HEK293 (cell line): Measurements from ENCODE around the gene OR1F1.

ENCODE experiments used
- HOXD13 ChIP-seq: sonication (generic); formaldehyde crosslinking; IDR thresholded peaks from 2 replicates; pipeline ENCODE4 v1.8.0; 2022; ENCODE audit warnings: missing genetic modification reagents, borderline replicate concordance
- KLF10 ChIP-seq: fragments of 450-650 bp; IDR thresholded peaks from 2 replicates; pipeline ENCODE4 v1.5.1; 2018; ENCODE audit warnings: missing biosample characterization, mild to moderate bottlenecking, missing genetic modification characterization
- KLF17 ChIP-seq: fragments of 450-650 bp; formaldehyde crosslinking; IDR thresholded peaks from 2 replicates; pipeline ENCODE4 v1.5.1; 2016; ENCODE audit warnings: missing biosample characterization, missing genetic modification characterization
- MEIS1 ChIP-seq: sonication (generic); formaldehyde crosslinking; IDR thresholded peaks from 2 replicates; pipeline ENCODE4 v1.8.1; 2022; ENCODE audit warnings: missing genetic modification reagents, mild to moderate bottlenecking, borderline replicate concordance
- OSR2 ChIP-seq: fragments of 450-650 bp; formaldehyde crosslinking; IDR thresholded peaks from 2 replicates; pipeline ENCODE4 v1.5.1; 2016; ENCODE audit warnings: missing biosample characterization, missing genetic modification characterization
- TCF7L2 ChIP-seq: IDR thresholded peaks from 2 replicates; pipeline ENCODE4 v1.6.1; 2011; ENCODE audit warnings: low read depth, mild to moderate bottlenecking, inconsistent platforms, low read length, moderate library complexity, borderline replicate concordance
- ZBTB21 ChIP-seq: fragments of 450-650 bp; formaldehyde crosslinking; IDR thresholded peaks from 2 replicates; pipeline ENCODE4 v1.5.1; 2017; ENCODE audit warnings: missing biosample characterization, missing genetic modification characterization
- ZBTB26 ChIP-seq: fragments of 450-650 bp; formaldehyde crosslinking; optimal IDR thresholded peaks from 2 replicates; pipeline ENCODE3; 2016; ENCODE audit warnings: missing biosample characterization, mild to moderate bottlenecking, missing genetic modification characterization
- ZBTB44 ChIP-seq: fragments of 450-650 bp; IDR thresholded peaks from 2 replicates; pipeline ENCODE4 v1.5.1; 2018; ENCODE audit warnings: missing biosample characterization, mild to moderate bottlenecking, missing genetic modification characterization
- ZBTB48 ChIP-seq: fragments of 450-650 bp; formaldehyde crosslinking; IDR thresholded peaks from 2 replicates; pipeline ENCODE4 v1.5.1; 2016; ENCODE audit warnings: missing biosample characterization, missing genetic modification characterization
- ZEB2 ChIP-seq: fragments of 450-650 bp; formaldehyde crosslinking; IDR thresholded peaks from 2 replicates; pipeline ENCODE4 v1.5.1; 2016; ENCODE audit warnings: missing biosample characterization, missing genetic modification characterization
- ZFHX2 ChIP-seq: fragments of 450-650 bp; formaldehyde crosslinking; conservative IDR thresholded peaks from 2 replicates; pipeline ENCODE4 v1.5.1; 2016; ENCODE audit warnings: missing biosample characterization, missing genetic modification characterization
- ZNF16 ChIP-seq: fragments of 450-650 bp; formaldehyde crosslinking; IDR thresholded peaks from 2 replicates; pipeline ENCODE4 v1.5.1; 2016; ENCODE audit warnings: low read depth, missing biosample characterization, missing genetic modification characterization
- ZNF18 ChIP-seq: fragments of 450-650 bp; formaldehyde crosslinking; IDR thresholded peaks from 2 replicates; pipeline ENCODE4 v1.5.1; 2016; ENCODE audit warnings: missing biosample characterization, missing genetic modification characterization
- ZNF2 ChIP-seq: fragments of 450-650 bp; formaldehyde crosslinking; IDR thresholded peaks from 2 replicates; pipeline ENCODE4 v1.5.1; 2016; ENCODE audit warnings: missing biosample characterization, missing genetic modification characterization
- ZNF248 ChIP-seq: fragments of 450-650 bp; formaldehyde crosslinking; IDR thresholded peaks from 2 replicates; pipeline ENCODE4 v1.5.1; 2017; ENCODE audit warnings: missing biosample characterization, missing genetic modification characterization
- ZNF274 ChIP-seq, 2 experiments: fragments of 200-500 bp in 1 of 2; fragments of 450-650 bp in 1 of 2; sonication (Bioruptor generic) in 1 of 2; formaldehyde crosslinking in 1 of 2; IDR thresholded peaks; 2 replicates each; pipeline versions ENCODE4 v1.5.1 to v1.6.1; 2014 to 2016; ENCODE audit warnings: borderline replicate concordance in 1 of 2, inconsistent platforms in 1 of 2, low read length in 1 of 2, missing biosample characterization in 1 of 2, missing genetic modification characterization in 1 of 2
- ZNF311 ChIP-seq: fragments of 450-650 bp; formaldehyde crosslinking; IDR thresholded peaks from 2 replicates; pipeline ENCODE4 v1.5.1; 2017; ENCODE audit warnings: missing biosample characterization, missing genetic modification characterization, borderline replicate concordance
- ZNF335 ChIP-seq: fragments of 450-650 bp; formaldehyde crosslinking; conservative IDR thresholded peaks from 2 replicates; pipeline ENCODE4 v1.5.1; 2016; ENCODE audit warnings: missing biosample characterization, missing genetic modification characterization
- ZNF529 ChIP-seq: fragments of 450-650 bp; formaldehyde crosslinking; IDR thresholded peaks from 2 replicates; pipeline ENCODE4 v1.5.1; 2017; ENCODE audit warnings: missing genetic modification characterization, missing biosample characterization; ENCODE audit not compliant: insufficient replicate concordance
- ZNF548 ChIP-seq: fragments of 450-650 bp; formaldehyde crosslinking; IDR thresholded peaks from 2 replicates; pipeline ENCODE4 v1.5.1; 2016; ENCODE audit warnings: missing biosample characterization, missing genetic modification characterization
- ZNF580 ChIP-seq: fragments of 450-650 bp; formaldehyde crosslinking; IDR thresholded peaks from 2 replicates; pipeline ENCODE4 v1.5.1; 2016; ENCODE audit warnings: missing biosample characterization, missing genetic modification characterization
- ZNF629 ChIP-seq: fragments of 450-650 bp; formaldehyde crosslinking; IDR thresholded peaks from 2 replicates; pipeline ENCODE4 v1.5.1; 2017; ENCODE audit warnings: missing biosample characterization, missing genetic modification characterization
- ZNF692 ChIP-seq: fragments of 450-650 bp; formaldehyde crosslinking; IDR thresholded peaks from 2 replicates; pipeline ENCODE4 v1.5.1; 2016; ENCODE audit warnings: missing biosample characterization, missing genetic modification characterization
- ZNF707 ChIP-seq: fragments of 450-650 bp; formaldehyde crosslinking; IDR thresholded peaks from 2 replicates; pipeline ENCODE4 v1.5.1; 2016; ENCODE audit warnings: missing biosample characterization, missing genetic modification characterization
- ZNF777 ChIP-seq: fragments of 450-650 bp; formaldehyde crosslinking; IDR thresholded peaks from 2 replicates; pipeline ENCODE4 v1.5.1; 2017; ENCODE audit warnings: missing biosample characterization, missing genetic modification characterization, borderline replicate concordance

The OR1F1 gene

GRCh38 chr16:3157229-3158025, 30.6 kb upstream of the OR1F1 start (continued):
- no peak for TF ChIP-seq HOXD13 (CRISPR knock-in tag)
- no peak for TF ChIP-seq ZNF16
- peak; percentile 66 for TF ChIP-seq ZNF692 (tag by site-specific recombination)
- TF ChIP-seq ZEB2 (tag by site-specific recombination) = peak; percentile 93
- TF ChIP-seq ZNF311 = no peak
- no peak for TF ChIP-seq ZNF707 (tag by site-specific recombination)
- TF ChIP-seq ZFHX2 (tag by site-specific recombination) = peak; percentile 88
- TF ChIP-seq ZBTB48 = peak; percentile 95
- no peak for TF ChIP-seq OSR2 (tag by site-specific recombination)
- TF ChIP-seq ZNF777 (tag by site-specific recombination) = peak; percentile 99
- TF ChIP-seq ZNF2 (tag by site-specific recombination) = peak; percentile 49; the same call in 1 of the 2 replicates
- no peak for TF ChIP-seq ZNF548 (tag by site-specific recombination)
- TF ChIP-seq ZNF629 = peak; percentile 81
- TF ChIP-seq ZNF335 (tag by site-specific recombination) = no peak
- TF ChIP-seq KLF10 = peak; percentile 95
- no peak for TF ChIP-seq ZNF248 (tag by site-specific recombination)
- peak; percentile 74; the same call in 1 of the 2 replicates for TF ChIP-seq ZBTB44 (tag by site-specific recombination)
- no peak for TF ChIP-seq MEIS1 (CRISPR knock-in tag)
- TF ChIP-seq ZBTB26 (tag by site-specific recombination) = peak; percentile 52
- no peak for TF ChIP-seq ZNF18 (tag by site-specific recombination)
- peak; percentile 63 for TF ChIP-seq KLF17 (tag by site-specific recombination)
- peak; percentile 84; the same call in 1 of the 2 replicates for TF ChIP-seq ZNF580 (tag by site-specific recombination)
- TF ChIP-seq ZNF274 (IDR thresholded peaks at IDR 0.05; ENCODE audit: low read length) = no peak
- TF ChIP-seq ZNF274 (tag by site-specific recombination; IDR thresholded peaks at IDR 0.05; ENCODE audit: borderline replicate concordance) = no peak
- TF ChIP-seq ZBTB21 (tag by site-specific recombination) = peak; percentile 15; the same call in 1 of the 2 replicates
- TF ChIP-seq TCF7L2 = no peak
- no peak for TF ChIP-seq ZNF529 (tag by site-specific recombination)
